CD4-positive, CD25-positive, alpha-beta regulatory T cell (primary cell): ENCODE results near the gene CCNE1. TPM values are rescaled to one million over a fixed set of nuclear protein-coding genes. Genes with fewer than 3 reads are reported as not detected.

Experiments
- ATAC-seq, 2 donors: fragments of 150-1000 bp; cut with Tn5 transposase; one replicate each; pipeline ENCODE4 v1.10.0; 2021; ENCODE audit warnings: low read depth in 2 of 2, moderate number of reproducible peaks in 2 of 2, moderate library complexity in 1 of 2
- DNase-seq, 3 donors: peaks; one replicate each; pipeline versions ENCODE4 v3.0.0 to v3.0.0-alpha.2; 2012 to 2022; ENCODE audit warnings: mixed read lengths in 1 of 3
- H3K27ac ChIP-seq: one replicate; pipeline ENCODE4 v1.7.0; 2013; ENCODE audit warnings: mild to moderate bottlenecking, low read length; ENCODE audit not compliant: insufficient read depth, poor library complexity, severe bottlenecking
- H3K27me3 ChIP-seq: one replicate; pipeline ENCODE4 v1.7.0; 2013; ENCODE audit warnings: low read length; ENCODE audit not compliant: control insufficient read depth, insufficient read depth
- H3K36me3 ChIP-seq: one replicate; pipeline ENCODE4 v1.7.0; 2013; ENCODE audit warnings: mild to moderate bottlenecking, low read length, moderate library complexity; ENCODE audit not compliant: control insufficient read depth, insufficient read depth
- H3K4me1 ChIP-seq: 2 replicates; pipeline ENCODE4 v1.7.0; 2013; ENCODE audit warnings: mild to moderate bottlenecking, low read length; ENCODE audit not compliant: insufficient read depth, control insufficient read depth, poor library complexity, severe bottlenecking
- H3K4me3 ChIP-seq: one replicate; pipeline ENCODE4 v1.7.0; 2013; ENCODE audit warnings: low read depth, mild to moderate bottlenecking, low read length, moderate library complexity
- H3K9me3 ChIP-seq, 2 experiments: 1 replicate in 1 of 2; 2 replicates in 1 of 2; pipeline ENCODE4 v1.7.0; 2013; ENCODE audit warnings: low read length in 2 of 2, mild to moderate bottlenecking in 1 of 2, moderate library complexity in 1 of 2; ENCODE audit not compliant: control insufficient read depth in 2 of 2
- H3K27ac Mint-ChIP-seq, 3 donors: one replicate each; pipeline ENCODE4 v1.8.0; 2020 to 2022; ENCODE audit warnings: mild to moderate bottlenecking in 3 of 3, mixed read lengths in 3 of 3, moderate library complexity in 2 of 3
- H3K27me3 Mint-ChIP-seq: one replicate; pipeline ENCODE4 v1.8.0; 2022; ENCODE audit warnings: mild to moderate bottlenecking, mixed read lengths
- H3K36me3 Mint-ChIP-seq: one replicate; pipeline ENCODE4 v1.8.0; 2020; ENCODE audit warnings: mixed read lengths
- H3K4me1 Mint-ChIP-seq, 4 donors: one replicate each; pipeline ENCODE4 v1.8.0; 2020 to 2022; ENCODE audit warnings: mixed read lengths in 4 of 4, mild to moderate bottlenecking in 1 of 4
- H3K4me3 Mint-ChIP-seq, 4 donors: one replicate each; pipeline ENCODE4 v1.8.0; 2020 to 2022; ENCODE audit warnings: mild to moderate bottlenecking in 4 of 4, mixed read lengths in 4 of 4, moderate library complexity in 3 of 4
- H3K9me3 Mint-ChIP-seq, 7 donors: one replicate each; pipeline ENCODE4 v1.8.0; 2020 to 2022; ENCODE audit warnings: mixed read lengths in 7 of 7, mild to moderate bottlenecking in 3 of 7, moderate library complexity in 2 of 7
- polyA plus RNA-seq, 4 donors: library from polyadenylated mRNA; unstranded; fragments of 300-500 nt; fragmentation: Illumina TruSeq; gene quantifications; one replicate each; pipeline ENCODE4 v1.2.3, GENCODE V29; 2021
- total RNA-seq: library from RNA; stranded (reverse); gene quantifications from one replicate; pipeline ENCODE4 v1.2.3, GENCODE V29; 2022

CCNE1 gene
- total and polyA plus RNA-seq, 5 donors from 2014 or later, result 0.88 to 18.5 (median 3.6) TPM

DNA sequence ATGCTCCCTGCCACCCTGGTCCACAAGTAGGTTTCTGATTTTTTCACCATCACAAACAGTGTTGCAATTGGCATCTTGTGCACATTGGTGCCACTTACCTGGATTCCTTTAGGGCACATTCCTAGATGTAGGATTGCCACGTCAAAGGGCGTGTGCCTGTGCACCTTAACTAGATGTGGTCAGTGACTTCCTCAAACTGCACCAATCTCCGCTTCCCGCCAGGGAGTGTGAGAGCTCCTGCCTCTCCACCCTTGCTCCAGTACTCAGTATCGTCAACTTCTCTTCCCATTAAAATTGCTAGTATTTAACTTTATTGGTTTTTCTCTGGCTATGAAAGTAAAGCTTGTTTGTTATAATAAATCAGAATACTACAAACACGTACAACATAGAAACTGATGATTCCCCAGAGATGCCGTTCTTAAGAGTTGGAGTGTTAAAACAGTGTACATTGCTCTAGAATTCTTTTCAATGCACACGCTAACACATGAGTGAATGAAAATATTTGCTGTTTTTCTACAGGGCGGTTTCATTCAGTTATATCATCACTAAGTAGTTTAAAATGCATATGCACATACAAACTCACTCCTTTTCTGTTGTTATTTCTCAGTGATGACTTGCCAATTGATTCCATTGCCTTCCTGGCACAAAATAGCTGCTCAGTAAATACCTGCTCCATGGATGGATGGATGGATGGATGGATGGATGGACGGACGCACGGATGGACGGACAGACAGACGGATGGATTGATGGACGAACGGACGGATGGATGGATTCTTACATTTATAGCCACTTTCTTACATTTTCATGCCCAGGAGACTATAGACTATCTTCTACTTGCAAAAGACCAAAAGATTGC, 23.4 kb downstream of the CCNE1 start:
- no peaks in the 10 kb centered on the region for H3K36me3 ChIP-seq
- no peaks in the 10 kb centered on the region for H3K9me3 ChIP-seq
- ATAC-seq, result no peak
- peak overlapping the region; percentile 63 to 72 (median 71) for H3K27ac Mint-ChIP-seq
- no peak overlapping the region for H3K27ac ChIP-seq
- H3K36me3 Mint-ChIP-seq, result peaks cover 6% of the 10 kb centered on the region
- H3K4me3 Mint-ChIP-seq, result peak overlapping the region in 1 of 4 donors; percentile 63
- no peaks in the 10 kb centered on the region for H3K9me3 Mint-ChIP-seq
- H3K27me3 Mint-ChIP-seq, result no peaks in the 10 kb centered on the region
- H3K4me1 ChIP-seq, result peaks cover 50% of the 10 kb centered on the region
- peaks cover 19 to 83% (median 43%) of the 10 kb centered on the region in 4 donors for H3K4me1 Mint-ChIP-seq
- DNase-seq, result no peak
- H3K4me3 ChIP-seq, result no peak overlapping the region
- H3K27me3 ChIP-seq, result no peaks in the 10 kb centered on the region

DNA sequence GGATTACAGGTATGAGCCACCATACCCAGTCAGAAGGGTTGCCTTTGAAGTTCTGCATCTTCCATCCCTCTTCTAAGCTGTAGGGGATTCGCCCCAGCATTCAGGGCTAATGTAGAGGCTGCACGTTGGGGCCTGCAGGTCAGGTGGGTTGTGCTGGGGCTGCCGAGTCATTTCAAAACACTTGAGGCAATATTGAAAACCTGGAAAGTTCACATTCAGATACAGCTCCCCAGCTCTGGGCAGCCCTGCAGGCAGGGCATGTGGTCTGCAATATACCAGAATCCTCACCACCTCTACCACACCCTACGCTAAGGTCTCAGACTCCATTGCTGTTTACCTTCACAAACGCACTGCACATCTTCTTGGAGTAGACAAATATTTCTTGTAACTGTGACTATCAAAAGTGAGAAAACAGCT, 24.6 kb downstream of the CCNE1 start:
- H3K9me3 Mint-ChIP-seq, result no peaks in the 10 kb centered on the region
- Histone ChIP-seq H3K27ac (peak overlapping the region; percentile 81), H3K9me3 (no peaks in the 10 kb centered on the region), H3K27me3 (no peaks in the 10 kb centered on the region), H3K36me3 (no peaks in the 10 kb centered on the region), H3K4me3 (peak overlapping the region; percentile 51), H3K4me1 (peaks cover 40% of the 10 kb centered on the region)
- H3K27ac Mint-ChIP-seq, result peak overlapping the region; percentile 97 to 98 (median 98)
- ATAC-seq (no peak), DNase-seq (peak in 1 of 3 donors; percentile 76)
- peaks cover 4% of the 10 kb centered on the region for H3K36me3 Mint-ChIP-seq
- H3K4me1 Mint-ChIP-seq, result peaks cover 7 to 71% (median 32%) of the 10 kb centered on the region in 4 donors
- peaks cover 4% of the 10 kb centered on the region for H3K27me3 Mint-ChIP-seq
- H3K4me3 Mint-ChIP-seq, result peak overlapping the region in 2 of 4 donors; percentile 43 to 51

DNA sequence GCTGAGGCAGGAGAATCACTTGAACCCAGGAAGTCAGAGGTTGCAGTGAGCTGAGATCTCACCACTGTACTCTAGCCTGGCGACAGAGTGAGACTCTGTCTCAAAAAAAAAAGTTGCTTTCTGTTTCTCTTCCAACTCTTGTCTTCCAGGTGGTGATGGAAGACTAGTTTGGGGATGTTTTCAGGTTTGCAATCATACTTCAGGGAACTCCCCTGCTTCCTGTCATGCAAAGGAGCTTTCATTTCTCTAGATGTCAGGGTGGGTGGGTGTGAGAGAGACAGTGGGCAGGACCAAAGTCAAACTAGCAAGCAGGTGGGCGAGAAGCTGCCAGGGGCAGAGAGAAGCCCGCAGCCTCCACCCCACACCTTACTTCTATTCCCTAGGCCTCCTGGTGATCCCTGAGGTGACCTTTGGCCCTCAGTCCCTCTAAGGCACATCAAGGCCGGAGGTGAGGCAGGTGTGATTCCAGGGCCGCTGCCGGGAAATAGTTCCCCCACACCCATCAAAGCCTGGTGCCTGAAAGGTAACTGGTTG, 25.7 kb downstream of the CCNE1 start:
- Histone ChIP-seq H3K9me3 (no peaks in the 10 kb centered on the region), H3K36me3 (no peaks in the 10 kb centered on the region), H3K4me1 (peaks cover 29% of the 10 kb centered on the region), H3K27ac (peak overlapping the region; percentile 81), H3K4me3 (peak overlapping the region; percentile 51), H3K27me3 (no peaks in the 10 kb centered on the region)
- DNase-seq (peak in 2 of 3 donors; percentile 67 to 89), ATAC-seq (peak; percentile 83 to 92)
- Mint-ChIP-seq H3K9me3 (no peaks in the 10 kb centered on the region), H3K36me3 (peaks cover 3% of the 10 kb centered on the region), H3K27ac (peak overlapping the region; percentile 97 to 98 (median 98)), H3K4me1 (peaks cover 6 to 64% (median 28%) of the 10 kb centered on the region in 4 donors), H3K27me3 (peaks cover 4% of the 10 kb centered on the region), H3K4me3 (peak overlapping the region; percentile 43 to 86 (median 70))

DNA sequence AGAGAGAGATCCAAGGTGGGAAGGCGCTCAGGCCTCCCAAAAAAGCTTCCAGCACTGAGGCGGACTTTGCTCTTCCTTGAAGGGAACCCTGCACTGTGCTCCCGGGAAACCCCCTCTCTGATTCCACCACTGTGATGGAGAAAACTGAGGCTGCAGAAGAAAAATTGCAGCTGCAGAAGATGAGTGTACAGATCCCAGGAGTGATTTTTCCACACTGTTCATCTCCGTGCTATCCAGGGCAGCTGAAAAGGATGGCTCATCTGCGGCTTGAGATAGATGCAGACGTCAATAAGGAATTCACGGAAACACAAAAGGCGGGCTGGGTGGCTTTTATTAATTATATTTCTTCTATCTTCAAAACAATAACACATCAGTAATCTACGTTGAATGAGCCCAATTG, 26.2 kb downstream of the CCNE1 start:
- Histone ChIP-seq H3K4me3 (no peak overlapping the region), H3K36me3 (no peaks in the 10 kb centered on the region), H3K27me3 (no peaks in the 10 kb centered on the region), H3K9me3 (no peaks in the 10 kb centered on the region), H3K4me1 (peaks cover 26% of the 10 kb centered on the region), H3K27ac (peak overlapping the region; percentile 81)
- Mint-ChIP-seq H3K36me3 (peaks cover 3% of the 10 kb centered on the region), H3K9me3 (no peaks in the 10 kb centered on the region), H3K4me1 (peaks cover 6 to 62% (median 28%) of the 10 kb centered on the region in 4 donors), H3K27me3 (peaks cover 4% of the 10 kb centered on the region), H3K27ac (peak overlapping the region; percentile 97 to 98 (median 98)), H3K4me3 (peak overlapping the region in 3 of 4 donors; percentile 27 to 80 (median 43))
- ATAC-seq, result no peak
- no peak for DNase-seq

DNA sequence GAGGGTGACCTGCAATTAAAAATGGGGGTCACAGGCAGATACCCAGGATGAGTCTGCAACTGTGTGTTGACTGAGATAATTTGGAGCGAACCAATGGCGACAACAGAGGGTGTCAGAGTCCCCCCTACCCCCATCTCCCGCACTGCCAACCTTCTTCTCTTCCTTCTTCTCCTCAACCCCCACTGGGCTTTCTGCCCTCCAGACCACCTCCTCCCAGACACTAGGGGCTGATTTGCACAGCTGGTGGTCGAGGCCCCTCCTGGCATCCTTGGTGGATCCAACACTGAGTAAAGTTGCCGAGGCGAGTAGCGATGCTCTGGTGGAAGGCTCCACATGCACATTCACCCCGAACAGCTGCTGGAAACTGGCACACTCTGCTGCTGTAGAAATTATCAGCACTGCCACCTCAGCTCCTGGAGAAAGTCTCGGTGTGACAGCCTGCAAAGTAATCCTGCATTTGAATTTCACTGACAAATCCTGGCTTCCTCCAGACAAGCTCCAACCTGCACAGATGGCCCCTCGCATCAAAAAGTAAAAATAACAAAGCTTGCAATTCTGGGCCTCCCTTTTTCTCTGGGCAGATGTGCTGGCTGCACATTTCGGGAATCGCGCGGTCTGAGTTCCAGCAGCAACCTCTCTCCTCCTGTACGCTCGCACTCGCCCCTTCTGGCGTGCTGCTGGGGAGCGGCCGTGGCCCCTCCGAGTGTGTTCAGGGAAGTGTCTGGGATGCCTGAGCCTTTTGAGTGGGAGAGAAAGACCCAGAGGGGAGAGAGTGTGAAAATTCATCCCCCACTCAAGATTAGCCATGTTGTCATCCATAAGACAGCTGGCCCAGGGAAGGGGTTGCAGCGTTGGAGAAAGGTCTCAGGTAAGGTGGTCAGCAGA, 28.5 kb downstream of the CCNE1 start:
- no peaks in the 10 kb centered on the region for H3K9me3 ChIP-seq
- H3K36me3 ChIP-seq, result no peaks in the 10 kb centered on the region
- Mint-ChIP-seq H3K9me3 (no peaks in the 10 kb centered on the region), H3K4me1 (peaks cover 6 to 50% (median 25%) of the 10 kb centered on the region in 4 donors), H3K4me3 (peak overlapping the region in 1 of 4 donors; percentile 82), H3K27ac (peak overlapping the region; percentile 29 to 78 (median 60)), H3K36me3 (peaks cover 3% of the 10 kb centered on the region), H3K27me3 (peaks cover 8% of the 10 kb centered on the region)
- H3K27me3 ChIP-seq, result no peaks in the 10 kb centered on the region
- ATAC-seq, result no peak
- H3K4me3 ChIP-seq, result no peak overlapping the region
- H3K27ac ChIP-seq, result no peak overlapping the region
- H3K4me1 ChIP-seq, result peaks cover 42% of the 10 kb centered on the region
- DNase-seq, result no peak

DNA sequence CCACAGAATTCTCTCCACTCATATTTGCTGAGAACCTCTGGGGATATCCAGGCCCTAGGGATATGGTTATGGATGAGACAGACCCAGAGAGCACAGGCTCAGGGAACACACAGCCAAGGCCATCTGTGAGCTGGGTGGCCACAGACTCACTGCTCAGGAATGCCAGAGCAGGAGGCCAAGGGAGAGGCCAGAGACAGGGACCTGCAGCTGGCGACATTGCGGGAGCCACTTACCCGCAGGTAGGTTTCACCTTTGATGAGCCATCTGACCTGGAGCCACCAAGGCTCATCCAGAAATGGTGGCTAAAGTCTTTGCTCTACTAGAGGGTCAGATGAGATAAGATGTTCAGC, 29.4 kb downstream of the CCNE1 start:
- H3K36me3 Mint-ChIP-seq, result peaks cover 3% of the 10 kb centered on the region
- no peaks in the 10 kb centered on the region for H3K9me3 ChIP-seq

More for the DNA sequence above, 29.4 kb downstream of the CCNE1 start:
- peaks cover 11% of the 10 kb centered on the region for H3K27me3 Mint-ChIP-seq
- peak overlapping the region in 1 of 4 donors; percentile 82 for H3K4me3 Mint-ChIP-seq
- no peaks in the 10 kb centered on the region for H3K9me3 Mint-ChIP-seq
- no peak overlapping the region for H3K27ac ChIP-seq
- peaks cover 6 to 52% (median 30%) of the 10 kb centered on the region in 4 donors for H3K4me1 Mint-ChIP-seq
- ATAC-seq (no peak), DNase-seq (no peak)
- H3K4me3 ChIP-seq, result no peak overlapping the region
- H3K36me3 ChIP-seq, result no peaks in the 10 kb centered on the region
- no peaks in the 10 kb centered on the region for H3K27me3 ChIP-seq
- H3K4me1 ChIP-seq, result peaks cover 43% of the 10 kb centered on the region
- H3K27ac Mint-ChIP-seq, result peak overlapping the region in 2 of 3 donors; percentile 21 to 29
